ENCODE results near the gene CASZ1.

DNA sequence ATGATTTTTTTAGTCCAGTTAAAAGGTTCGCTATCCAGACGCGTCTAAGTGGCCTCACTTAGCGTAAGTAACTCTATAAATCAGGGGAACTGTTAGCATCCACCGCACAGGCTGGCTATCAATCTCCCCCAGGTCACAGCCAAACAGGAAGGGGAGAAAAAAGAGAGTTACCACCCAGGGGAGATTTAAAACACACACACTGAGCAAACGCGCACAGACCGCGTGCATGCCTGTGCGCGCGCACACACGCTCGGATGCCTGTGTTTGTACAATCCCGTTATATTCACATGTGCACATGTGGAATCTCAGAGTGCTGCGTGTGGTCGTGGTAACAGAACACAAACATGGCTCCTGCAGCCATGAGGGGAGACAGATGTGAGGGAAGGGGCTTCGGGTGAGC, 125.4 kb downstream of the CASZ1 start:
- TF ChIP-seq, protein P1, sequence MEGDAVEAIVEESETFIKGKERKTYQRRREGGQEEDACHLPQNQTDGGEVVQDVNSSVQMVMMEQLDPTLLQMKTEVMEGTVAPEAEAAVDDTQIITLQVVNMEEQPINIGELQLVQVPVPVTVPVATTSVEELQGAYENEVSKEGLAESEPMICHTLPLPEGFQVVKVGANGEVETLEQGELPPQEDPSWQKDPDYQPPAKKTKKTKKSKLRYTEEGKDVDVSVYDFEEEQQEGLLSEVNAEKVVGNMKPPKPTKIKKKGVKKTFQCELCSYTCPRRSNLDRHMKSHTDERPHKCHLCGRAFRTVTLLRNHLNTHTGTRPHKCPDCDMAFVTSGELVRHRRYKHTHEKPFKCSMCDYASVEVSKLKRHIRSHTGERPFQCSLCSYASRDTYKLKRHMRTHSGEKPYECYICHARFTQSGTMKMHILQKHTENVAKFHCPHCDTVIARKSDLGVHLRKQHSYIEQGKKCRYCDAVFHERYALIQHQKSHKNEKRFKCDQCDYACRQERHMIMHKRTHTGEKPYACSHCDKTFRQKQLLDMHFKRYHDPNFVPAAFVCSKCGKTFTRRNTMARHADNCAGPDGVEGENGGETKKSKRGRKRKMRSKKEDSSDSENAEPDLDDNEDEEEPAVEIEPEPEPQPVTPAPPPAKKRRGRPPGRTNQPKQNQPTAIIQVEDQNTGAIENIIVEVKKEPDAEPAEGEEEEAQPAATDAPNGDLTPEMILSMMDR (IDR thresholded peaks at IDR 0.05; ENCODE audit: insufficient read depth, low read depth, low read length): no peak
- no peak for TF ChIP-seq EZH2 (IDR thresholded peaks at IDR 0.05; ENCODE audit: insufficient read depth, low read length)
